Adipose tissue (tissue), 3 donors: ENCODE data around the gene HSBP1. TPM values are rescaled to one million over a fixed set of nuclear protein-coding genes. Genes with fewer than 3 reads are reported as not detected.

Source experiments
- H3K27ac ChIP-seq: one replicate; pipeline ENCODE4 v1.5.1; 2013; ENCODE audit warnings: low read depth, low read length
- WGBS, 3 donors: extraction: QIAGEN DNeasy Blood & Tissue Kit; methylation state at CpG; one replicate each; pipeline ENCODE4 v1.1.7; 2013; 5-methylcytosine and 5-hydroxymethylcytosine counted together
- polyA plus RNA-seq, 3 donors: library from polyadenylated mRNA; stranded (reverse); fragments of 200-250 nt; gene quantifications; one replicate each; pipeline ENCODE4 v1.2.3, GENCODE V29; 2013
- donor health status: healthy with polysubstance abuse.
- donor health status: Bipolar disorder and iron deficiency.
- donor health status: healthy.

HSBP1 gene
- polyA plus RNA-seq, 3 donors = 12.6 to 39.0 (median 31.9) TPM

DNA sequence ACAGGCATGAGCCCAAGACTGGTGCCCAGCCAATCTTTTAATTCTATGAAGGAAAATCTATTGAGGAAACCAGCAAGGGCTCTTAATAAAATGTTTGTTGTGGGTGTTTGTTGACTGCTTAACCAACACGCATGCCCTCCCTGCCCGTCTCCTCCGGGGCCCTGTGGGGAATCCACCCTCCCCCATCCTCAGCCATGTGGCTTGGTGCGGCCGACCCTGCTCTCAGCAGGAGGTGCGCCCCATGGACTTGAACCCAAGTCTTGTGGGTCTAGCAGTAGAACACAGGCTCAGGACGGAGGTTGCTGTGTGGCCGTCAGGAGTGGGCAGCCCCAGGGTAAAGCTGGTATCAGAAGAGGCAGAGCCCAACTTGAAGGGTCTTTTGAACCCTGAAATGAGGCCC is 46.1 kb downstream of the HSBP1 start:
- WGBS, 3 donors = 92 to 94% (median 92%) methylated on average over 8 of the region's 8 CpGs

DNA sequence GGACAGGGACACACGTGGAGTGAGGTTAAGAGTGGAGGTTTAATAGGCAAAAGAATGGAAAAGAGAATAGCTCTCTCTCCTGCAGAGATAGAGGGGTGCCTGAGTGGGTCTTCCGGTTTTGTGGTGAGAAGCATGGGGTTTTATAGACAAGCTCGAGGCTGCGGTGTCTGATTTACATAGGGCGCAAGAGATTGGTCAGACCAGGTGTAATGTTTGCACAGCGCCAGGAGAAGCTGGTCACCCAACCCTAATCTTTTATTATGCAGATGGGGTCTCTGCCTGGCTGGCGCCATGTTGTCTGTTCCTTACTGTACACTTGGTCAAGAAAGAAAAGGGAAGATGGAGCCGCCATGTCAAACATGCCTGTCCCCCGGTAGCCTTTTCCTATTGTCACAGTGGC is 46.6 kb downstream of the HSBP1 start:
- WGBS, 3 donors = 71 to 88% (median 88%) methylated on average over 9 of the region's 9 CpGs
- no peak overlapping the region for H3K27ac ChIP-seq

More for the DNA sequence above, 46.1 kb downstream of the HSBP1 start:
- no peak overlapping the region for H3K27ac ChIP-seq

DNA sequence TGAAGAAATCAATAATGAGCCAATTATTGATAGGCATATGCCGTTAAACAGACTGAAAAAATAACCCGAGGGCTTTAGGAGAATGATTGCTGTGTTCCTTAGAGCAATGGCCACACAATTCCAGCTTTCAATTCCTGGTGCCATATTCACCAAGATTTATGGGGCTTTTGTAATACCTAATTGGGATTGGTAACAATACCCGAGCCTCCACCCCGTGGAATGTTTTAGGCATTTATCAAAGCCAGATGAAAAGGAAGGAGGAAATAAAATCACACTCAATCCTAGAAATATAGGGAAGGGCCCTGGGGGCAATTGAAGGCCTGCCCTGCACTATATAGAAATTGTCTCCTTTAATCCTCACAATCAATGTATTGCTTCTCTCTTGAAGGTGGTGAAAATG is 49.0 kb downstream of the HSBP1 start:
- H3K27ac ChIP-seq = no peak overlapping the region
- WGBS, 3 donors = 34 to 74% (median 73%) methylated on average over 4 of the region's 4 CpGs

DNA sequence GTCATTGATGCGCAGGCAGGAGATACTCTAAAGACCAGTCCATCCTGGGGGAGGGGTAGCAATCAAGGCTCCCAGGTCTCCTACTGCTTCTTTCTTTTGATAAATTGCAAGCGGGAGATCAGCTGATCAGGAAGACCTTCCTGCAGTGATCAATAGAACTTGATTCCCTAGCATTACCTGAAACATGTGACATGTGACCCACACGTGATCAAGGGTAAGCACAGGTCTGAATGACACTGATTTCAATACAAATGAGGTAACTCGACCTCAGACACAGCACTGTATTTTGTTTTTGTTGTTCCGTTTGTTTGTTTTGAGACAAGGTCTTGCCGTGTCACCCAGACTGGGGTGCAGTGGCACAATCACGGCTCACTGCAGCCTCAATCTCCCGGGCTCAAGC is 51.5 kb downstream of the HSBP1 start:
- WGBS, 3 donors = 68 to 81% (median 79%) methylated on average over 8 of the region's 8 CpGs
- H3K27ac ChIP-seq = no peak overlapping the region

DNA sequence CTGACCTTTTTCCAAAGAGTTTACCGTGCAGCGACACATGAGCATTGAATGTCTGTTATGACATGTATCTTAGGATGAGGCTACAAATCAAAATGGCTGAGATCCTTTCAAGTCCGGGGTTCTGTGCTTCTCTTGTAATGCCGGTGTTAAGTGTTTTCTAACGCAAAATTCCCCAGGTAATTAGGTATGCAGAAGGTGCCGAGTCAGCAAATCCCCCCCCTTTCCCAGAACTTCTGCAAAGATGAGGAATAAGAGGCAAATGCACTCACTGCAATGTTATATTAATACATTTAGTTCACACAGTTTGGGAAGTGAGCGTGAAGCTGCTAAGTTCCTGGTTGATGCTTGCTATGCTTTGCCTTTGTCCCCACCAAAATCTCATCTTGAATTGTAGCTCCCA is 54.9 kb downstream of the HSBP1 start:
- no peak overlapping the region for H3K27ac ChIP-seq
- 65 to 76% (median 72%) methylated on average over 7 of the region's 7 CpGs for WGBS, 3 donors

DNA sequence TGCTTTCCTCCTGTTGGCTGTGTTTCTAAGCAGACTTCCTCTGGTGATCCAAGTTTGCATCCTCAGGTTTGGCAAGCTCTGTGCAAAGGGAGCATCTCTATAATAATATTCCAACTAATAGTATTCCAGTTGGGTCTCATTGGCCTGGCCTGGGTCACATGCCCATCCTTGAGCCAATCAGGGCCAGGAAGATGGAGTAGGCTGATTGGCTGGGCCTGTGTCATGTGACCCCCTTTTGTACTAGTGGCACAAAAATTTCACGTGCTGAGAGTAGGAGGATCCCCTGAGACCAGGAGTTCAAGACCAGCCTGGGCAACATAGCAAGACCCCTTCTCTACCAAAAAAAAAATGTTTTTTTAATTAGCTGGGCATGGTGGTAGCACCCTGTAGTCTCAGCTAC is 55.9 kb downstream of the HSBP1 start:
- no peak overlapping the region for H3K27ac ChIP-seq

More for the DNA sequence above, 55.9 kb downstream of the HSBP1 start:
- 83 to 87% (median 87%) methylated on average over 1 of the region's 1 CpG for WGBS, 3 donors

Other genes with a start within 250 kb of the HSBP1 start
- gene MLYCD, start 91.1 kb downstream of the HSBP1 start, polyA plus RNA-seq = 1 to 10 TPM; 4.1 to 5.6 (median 4.3) TPM
- gene OSGIN1, start 145.3 kb downstream of the HSBP1 start, polyA plus RNA-seq = 1 to 10 TPM; 3.9 to 6.5 (median 5.2) TPM
- 1 to 10 TPM in 1 of 3 donors, under 1 TPM in 2; 0.47 to 2.2 (median 0.49) TPM for gene NECAB2, start 160.3 kb downstream of the HSBP1 start, polyA plus RNA-seq
- gene SLC38A8, start 234.8 kb downstream of the HSBP1 start, polyA plus RNA-seq = 1 to 10 TPM in 1 of 3 donors, under 1 TPM in 1, not detected in 1; 0.37 to 1.2 TPM